HFF-Myc (cell line): Measurements from ENCODE around the gene MINAR1.
A peak's percentile ranks its signal among the peaks of the same experiment; 100 is the strongest.

ENCODE experiments used
- DNase-seq: peaks from one replicate; pipeline ENCODE4 v3.0.0-alpha.2; 2011; ENCODE audit warnings: low read depth; ENCODE audit errors: extremely low read depth
- H3K4me3 ChIP-seq: replicated peaks from 2 replicates; pipeline ENCODE4 v1.5.1; 2011; ENCODE audit warnings: low read depth, mild to moderate bottlenecking, control low read depth, low read length
- TF ChIP-seq, protein P1 (sequence below): IDR thresholded peaks from 2 replicates; pipeline ENCODE4 v1.5.1; 2012; ENCODE audit warnings: mild to moderate bottlenecking, low read depth, low read length, control low read depth; ENCODE audit errors: missing control alignments

The MINAR1 gene, protein sequence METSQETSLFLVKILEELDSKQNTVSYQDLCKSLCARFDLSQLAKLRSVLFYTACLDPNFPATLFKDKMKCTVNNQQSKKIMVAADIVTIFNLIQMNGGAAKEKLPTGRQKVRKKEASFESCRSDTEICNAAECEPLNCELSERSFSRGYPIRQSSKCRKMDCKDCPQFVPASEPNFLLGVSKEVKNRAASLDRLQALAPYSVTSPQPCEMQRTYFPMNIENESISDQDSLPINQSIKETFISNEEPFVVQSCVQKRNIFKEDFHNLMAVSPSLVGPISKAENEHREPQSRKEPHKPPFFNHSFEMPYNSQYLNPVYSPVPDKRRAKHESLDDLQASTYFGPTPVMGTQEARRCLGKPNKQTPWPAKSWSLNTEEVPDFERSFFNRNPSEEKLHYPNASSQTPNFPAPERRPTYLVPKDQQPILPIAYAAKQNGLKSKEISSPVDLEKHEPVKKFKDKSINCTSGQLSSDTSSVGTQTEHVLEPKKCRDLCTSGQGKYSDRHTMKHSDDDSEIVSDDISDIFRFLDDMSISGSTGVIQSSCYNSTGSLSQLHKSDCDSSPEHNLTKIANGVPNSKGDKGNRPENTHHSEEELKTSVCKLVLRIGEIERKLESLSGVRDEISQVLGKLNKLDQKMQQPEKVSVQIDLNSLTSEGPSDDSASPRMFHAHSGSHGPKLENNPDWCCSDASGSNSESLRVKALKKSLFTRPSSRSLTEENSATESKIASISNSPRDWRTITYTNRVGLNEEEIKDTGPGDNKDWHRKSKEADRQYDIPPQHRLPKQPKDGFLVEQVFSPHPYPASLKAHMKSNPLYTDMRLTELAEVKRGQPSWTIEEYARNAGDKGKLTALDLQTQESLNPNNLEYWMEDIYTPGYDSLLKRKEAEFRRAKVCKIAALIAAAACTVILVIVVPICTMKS

GRCh38 chr15:79431636-79432344 is at the start of gene MINAR1:
Gene MINAR1 (plus strand): TSS chr15:79432336. CDS start chr15:79456148, 23,812 bp downstream.
- no peak for DNase-seq
- peak within 1 kb of the TSS; percentile 45 for H3K4me3 ChIP-seq
- TF ChIP-seq, protein P1, sequence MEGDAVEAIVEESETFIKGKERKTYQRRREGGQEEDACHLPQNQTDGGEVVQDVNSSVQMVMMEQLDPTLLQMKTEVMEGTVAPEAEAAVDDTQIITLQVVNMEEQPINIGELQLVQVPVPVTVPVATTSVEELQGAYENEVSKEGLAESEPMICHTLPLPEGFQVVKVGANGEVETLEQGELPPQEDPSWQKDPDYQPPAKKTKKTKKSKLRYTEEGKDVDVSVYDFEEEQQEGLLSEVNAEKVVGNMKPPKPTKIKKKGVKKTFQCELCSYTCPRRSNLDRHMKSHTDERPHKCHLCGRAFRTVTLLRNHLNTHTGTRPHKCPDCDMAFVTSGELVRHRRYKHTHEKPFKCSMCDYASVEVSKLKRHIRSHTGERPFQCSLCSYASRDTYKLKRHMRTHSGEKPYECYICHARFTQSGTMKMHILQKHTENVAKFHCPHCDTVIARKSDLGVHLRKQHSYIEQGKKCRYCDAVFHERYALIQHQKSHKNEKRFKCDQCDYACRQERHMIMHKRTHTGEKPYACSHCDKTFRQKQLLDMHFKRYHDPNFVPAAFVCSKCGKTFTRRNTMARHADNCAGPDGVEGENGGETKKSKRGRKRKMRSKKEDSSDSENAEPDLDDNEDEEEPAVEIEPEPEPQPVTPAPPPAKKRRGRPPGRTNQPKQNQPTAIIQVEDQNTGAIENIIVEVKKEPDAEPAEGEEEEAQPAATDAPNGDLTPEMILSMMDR = no peak

- H3K4me3 ChIP-seq = no peak overlapping the region
- TF ChIP-seq, protein P1 = no peak
- DNase-seq = peak; percentile 5
Observed at GRCh38 chr15:79394231-79394630, 37.9 kb upstream of the MINAR1 start.

DNA sequence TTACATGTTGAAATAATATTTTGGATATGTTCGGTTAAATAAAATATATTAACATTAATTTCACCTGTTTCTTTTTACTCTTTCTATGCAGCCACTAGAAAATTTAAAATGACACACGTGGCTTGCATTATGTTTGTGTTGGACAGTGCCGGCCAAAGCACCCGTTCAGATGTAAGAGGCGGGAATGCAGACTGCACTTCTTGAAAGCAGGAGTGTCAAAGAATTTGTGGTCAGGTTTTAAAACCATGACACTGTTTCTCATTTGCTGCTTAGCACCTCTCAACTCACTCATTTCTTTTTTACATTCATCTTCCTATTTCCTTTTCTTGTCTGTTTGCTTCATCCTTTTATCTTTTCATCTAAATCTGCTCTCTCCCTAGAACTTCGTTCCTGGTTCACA is 35.3 kb upstream of the MINAR1 start:
- no peak for DNase-seq
- TF ChIP-seq, protein P1 = no peak
- no peak overlapping the region for H3K4me3 ChIP-seq

GRCh38 chr15:79397269-79397910 is 34.7 kb upstream of the MINAR1 start:
- no peak for DNase-seq
- TF ChIP-seq, protein P1 = no peak
- H3K4me3 ChIP-seq = no peak overlapping the region

GRCh38 chr15:79399606-79400005 is 32.5 kb upstream of the MINAR1 start:
- no peak for DNase-seq
- H3K4me3 ChIP-seq = no peak overlapping the region
- TF ChIP-seq, protein P1 = no peak

DNA sequence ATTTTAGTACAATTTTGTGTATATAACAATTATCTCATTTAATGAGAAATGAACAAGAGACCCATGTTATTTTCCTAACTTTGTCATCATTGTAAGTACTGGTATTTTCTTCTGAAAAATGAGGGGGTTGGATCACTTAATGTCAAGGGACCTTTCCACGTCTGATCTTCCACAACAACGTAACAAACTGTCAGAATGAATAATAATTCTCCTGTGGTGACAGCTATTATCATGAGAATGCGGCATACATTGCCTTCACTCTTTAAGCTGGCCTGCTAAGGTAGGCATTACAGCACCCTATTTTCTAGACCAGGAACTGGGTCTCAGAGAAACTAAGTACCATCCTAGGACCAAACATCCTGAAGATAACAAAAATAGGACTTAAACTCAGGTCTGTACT is 31.5 kb upstream of the MINAR1 start:
- TF ChIP-seq, protein P1 = no peak
- no peak overlapping the region for H3K4me3 ChIP-seq
- no peak for DNase-seq
